ENCODE measurements around the gene INSM1.

The INSM1 gene

GRCh38 chr20:20395903-20396568 is 28.1 kb downstream of the INSM1 start:
- no peak for ATAC-seq

- no peak for ATAC-seq
These were observed 28.9 kb downstream of the INSM1 start for GRCh38 chr20:20396794-20397193.

GRCh38 chr20:20398123-20398522 is 30.2 kb downstream of the INSM1 start:
- no peak for ATAC-seq

GRCh38 chr20:20399531-20400500 is 31.9 kb downstream of the INSM1 start:
- no peak for ATAC-seq

GRCh38 chr20:20401991-20402390 is 34.1 kb downstream of the INSM1 start:
- no peak for ATAC-seq

GRCh38 chr20:20404633-20405032 is 36.7 kb downstream of the INSM1 start:
- ATAC-seq, result no peak

GRCh38 chr20:20405623-20406022 is 37.7 kb downstream of the INSM1 start:
- ATAC-seq, result no peak

GRCh38 chr20:20406306-20406705 is 38.4 kb downstream of the INSM1 start:
- no peak for ATAC-seq

GRCh38 chr20:20407891-20408805 is 40.2 kb downstream of the INSM1 start:
- no peak for ATAC-seq

GRCh38 chr20:20409331-20409730 is 41.4 kb downstream of the INSM1 start:
- ATAC-seq, result no peak

GRCh38 chr20:20410678-20411077 is 42.8 kb downstream of the INSM1 start:
- no peak for ATAC-seq

- no peak for ATAC-seq
These were observed 43.5 kb downstream of the INSM1 start for GRCh38 chr20:20411402-20411801.

GRCh38 chr20:20411836-20412235 is 43.9 kb downstream of the INSM1 start:
- no peak for ATAC-seq

- ATAC-seq, result peak; percentile 21 to 58
These were observed 44.8 kb downstream of the INSM1 start for GRCh38 chr20:20412750-20413149.

GRCh38 chr20:20413810-20414281 is 45.9 kb downstream of the INSM1 start:
- no peak for ATAC-seq

GRCh38 chr20:20414640-20415220 is 46.8 kb downstream of the INSM1 start:
- ATAC-seq, result no peak

GRCh38 chr20:20415321-20415720 is 47.4 kb downstream of the INSM1 start:
- ATAC-seq, result no peak

- no peak for ATAC-seq
These were observed 50.2 kb downstream of the INSM1 start for GRCh38 chr20:20417876-20418676.
